Measurements from ENCODE around the gene WDR88. TPM values are rescaled to one million over a fixed set of nuclear protein-coding genes. Genes with fewer than 3 reads are reported as not detected.

WDR88 gene
- total RNA-seq, 1 experiment from 2014 or later, result 0.28 TPM

GRCh38 chr19:33196446-33197193, 64.7 kb downstream of the WDR88 start (continued):
- TF ChIP-seq TCF7 (CRISPR knock-in tag; IDR thresholded peaks at IDR 0.05; ENCODE audit: low read depth) (no peak), MAX (CRISPR knock-in tag; IDR thresholded peaks at IDR 0.05) (no peak), ATF3 (CRISPR knock-in tag; conservative IDR thresholded peaks at IDR 0.05) (no peak), ZMAT4 (CRISPR knock-in tag; IDR thresholded peaks at IDR 0.05) (no peak), HMGXB4 (CRISPR knock-in tag; IDR thresholded peaks at IDR 0.05) (no peak)

- no peaks in the 10 kb centered on the region for H3K9me3 Mint-ChIP-seq
- TF ChIP-seq SP1 (CRISPR knock-in tag; conservative IDR thresholded peaks at IDR 0.05), result no peak
- TF ChIP-seq ZNF317 (CRISPR knock-in tag; IDR thresholded peaks at IDR 0.05; ENCODE audit: borderline replicate concordance, low read depth), result no peak
- no peak for TF ChIP-seq TP53 (CRISPR knock-in tag; IDR thresholded peaks at IDR 0.05)
- no peak for TF ChIP-seq CDX4 (CRISPR knock-in tag; IDR thresholded peaks at IDR 0.05; ENCODE audit: borderline replicate concordance)
- no peak for TF ChIP-seq JUN (CRISPR knock-in tag; IDR thresholded peaks at IDR 0.05)
- no peak for TF ChIP-seq ARID4B (CRISPR knock-in tag; IDR thresholded peaks at IDR 0.05; ENCODE audit: borderline replicate concordance)
- TF ChIP-seq SMAD3 (CRISPR knock-in tag; IDR thresholded peaks at IDR 0.05; ENCODE audit: borderline replicate concordance), result no peak
- TF ChIP-seq CREM (CRISPR knock-in tag; IDR thresholded peaks at IDR 0.05), result no peak
- TF ChIP-seq ZNF532 (CRISPR knock-in tag; IDR thresholded peaks at IDR 0.05; ENCODE audit: borderline replicate concordance), result no peak
- peaks cover 7% of the 10 kb centered on the region; the same call in 1 of the 2 replicates for H3K36me3 Mint-ChIP-seq
- no peaks in the 10 kb centered on the region for H3K4me1 Mint-ChIP-seq
- ChIA-PET POLR2A (no interaction called here), CTCF (interaction anchor here (0.6 to 5.2 kb wide), 3 partner anchors 10 to 28 kb away, joined by 3 to 34 read pairs (median 3); partner anchors contain the start of gene SLC7A10)
- DNase-seq (ENCODE audit: low spot score) (no peak), ATAC-seq (no peak)
- H3K27ac Mint-ChIP-seq, result no peak overlapping the region
- H3K27me3 Mint-ChIP-seq (ENCODE audit: low read depth), result peaks cover 12% of the 10 kb centered on the region
- H3K4me3 Mint-ChIP-seq, result no peak overlapping the region
These were observed 65.7 kb downstream of the WDR88 start for GRCh38 chr19:33197591-33198000.

All from WTC11 (cell line).